ENCODE results near the gene WDR81.

DNA sequence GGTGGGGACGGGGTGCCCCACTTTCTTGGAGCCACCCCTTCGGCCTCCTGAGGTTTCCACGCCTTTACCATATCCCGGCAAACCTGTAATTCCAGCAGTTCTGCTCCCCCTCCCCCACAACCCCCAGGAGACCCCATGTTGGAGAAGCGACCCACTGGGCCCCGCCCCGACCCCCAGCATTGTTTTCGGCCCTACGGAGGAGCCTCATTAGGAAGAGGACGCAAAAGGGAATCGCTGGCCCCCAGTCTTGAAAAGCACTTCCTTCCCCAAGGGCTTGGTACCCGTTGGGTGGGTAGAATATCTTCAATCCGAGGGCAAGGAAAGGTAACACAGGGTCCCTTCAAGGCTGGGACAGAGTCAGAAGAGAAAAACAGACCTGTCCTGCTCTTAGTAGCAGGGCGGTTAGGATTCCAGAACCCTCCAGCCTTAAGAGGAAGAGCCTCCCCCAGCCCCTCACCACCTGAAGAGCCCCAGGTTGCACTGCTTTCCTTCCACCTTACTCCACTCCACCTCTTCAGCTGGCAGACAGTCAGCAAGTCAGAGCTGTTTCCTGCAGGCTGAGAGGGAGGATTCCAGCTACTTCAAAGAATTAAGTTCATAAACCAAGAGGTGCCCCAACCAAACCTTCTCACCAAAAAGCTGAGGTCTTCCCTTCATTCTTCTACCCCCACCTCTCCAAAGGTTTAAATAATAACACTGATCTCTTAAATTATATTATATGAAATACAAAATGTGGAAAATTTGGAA, 13.5 kb upstream of the WDR81 start:
- TF ChIP-seq, protein P1, sequence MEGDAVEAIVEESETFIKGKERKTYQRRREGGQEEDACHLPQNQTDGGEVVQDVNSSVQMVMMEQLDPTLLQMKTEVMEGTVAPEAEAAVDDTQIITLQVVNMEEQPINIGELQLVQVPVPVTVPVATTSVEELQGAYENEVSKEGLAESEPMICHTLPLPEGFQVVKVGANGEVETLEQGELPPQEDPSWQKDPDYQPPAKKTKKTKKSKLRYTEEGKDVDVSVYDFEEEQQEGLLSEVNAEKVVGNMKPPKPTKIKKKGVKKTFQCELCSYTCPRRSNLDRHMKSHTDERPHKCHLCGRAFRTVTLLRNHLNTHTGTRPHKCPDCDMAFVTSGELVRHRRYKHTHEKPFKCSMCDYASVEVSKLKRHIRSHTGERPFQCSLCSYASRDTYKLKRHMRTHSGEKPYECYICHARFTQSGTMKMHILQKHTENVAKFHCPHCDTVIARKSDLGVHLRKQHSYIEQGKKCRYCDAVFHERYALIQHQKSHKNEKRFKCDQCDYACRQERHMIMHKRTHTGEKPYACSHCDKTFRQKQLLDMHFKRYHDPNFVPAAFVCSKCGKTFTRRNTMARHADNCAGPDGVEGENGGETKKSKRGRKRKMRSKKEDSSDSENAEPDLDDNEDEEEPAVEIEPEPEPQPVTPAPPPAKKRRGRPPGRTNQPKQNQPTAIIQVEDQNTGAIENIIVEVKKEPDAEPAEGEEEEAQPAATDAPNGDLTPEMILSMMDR (IDR thresholded peaks at IDR 0.05; ENCODE audit: low read depth, low read length) = no peak
- no peak for TF ChIP-seq EZH2phosphoT487 (IDR thresholded peaks at IDR 0.05; ENCODE audit: low read depth)

All from OCI-LY3 (cell line).